ENCODE data around the gene CXorf49B.

The CXorf49B gene

DNA sequence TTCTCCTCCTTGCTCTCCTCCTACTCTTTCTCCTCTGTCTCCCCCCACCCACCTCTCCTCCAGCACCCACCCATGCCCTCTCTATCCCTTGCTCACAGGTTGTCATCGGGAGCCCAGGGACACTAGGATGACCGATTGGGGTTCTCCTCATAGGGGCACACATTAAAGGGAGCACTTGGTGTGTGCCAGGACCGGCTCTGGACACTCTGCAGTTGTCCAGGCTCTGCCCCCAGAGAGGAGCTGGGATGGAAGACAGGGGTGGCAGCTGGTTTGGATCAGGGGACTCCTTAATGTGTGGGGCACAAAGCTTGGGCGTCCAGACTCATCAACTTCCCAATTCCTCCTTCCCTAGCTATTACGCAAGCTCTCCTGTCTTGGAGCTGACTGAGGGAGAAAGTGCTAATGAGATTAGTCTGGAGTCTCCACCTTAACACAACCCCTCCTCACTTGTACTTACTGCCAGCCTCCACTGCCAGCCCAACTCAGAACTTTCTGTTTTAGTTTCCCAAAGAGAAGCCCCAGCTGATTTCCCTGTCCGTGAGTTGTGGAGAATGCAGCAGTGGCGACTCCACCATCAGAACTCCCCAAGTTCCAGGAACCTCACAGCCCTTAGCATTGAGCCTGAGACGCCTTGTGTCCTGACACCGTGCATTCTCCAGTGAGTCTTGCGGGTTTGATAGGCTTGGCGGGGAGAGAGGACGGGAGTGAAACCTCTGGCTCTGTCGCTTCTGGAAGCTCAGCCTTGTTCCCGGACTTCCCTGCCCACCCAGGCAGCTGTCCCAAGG is 52.2 kb downstream of the CXorf49B start:
- in situ Hi-C loops (cut with HindIII; ENCODE audit: low sequenced_read_pairs): no loop called here

GRCh38 chrX:71815906-71816156 is 52.7 kb downstream of the CXorf49B start:
- in situ Hi-C loops (cut with HindIII; ENCODE audit: low sequenced_read_pairs): no loop called here
